Activated CD8-positive, alpha-beta memory T cell treated with anti-CD3 and anti-CD28 coated beads, Interleukin-2, amount 50 U/mL, for 1 hour (primary cell): ENCODE results near the gene ZFYVE19.

ENCODE experiments used
- DNase-seq: peaks from one replicate; pipeline ENCODE4 v3.0.0-alpha.2; 2020; ENCODE audit errors: extremely low read depth

The ZFYVE19 gene

GRCh38 chr15:40775740-40776536 is 31.0 kb upstream of the ZFYVE19 start:
- no peak for DNase-seq

- no peak for DNase-seq
These were observed 30.2 kb upstream of the ZFYVE19 start for GRCh38 chr15:40776537-40777141.

DNA sequence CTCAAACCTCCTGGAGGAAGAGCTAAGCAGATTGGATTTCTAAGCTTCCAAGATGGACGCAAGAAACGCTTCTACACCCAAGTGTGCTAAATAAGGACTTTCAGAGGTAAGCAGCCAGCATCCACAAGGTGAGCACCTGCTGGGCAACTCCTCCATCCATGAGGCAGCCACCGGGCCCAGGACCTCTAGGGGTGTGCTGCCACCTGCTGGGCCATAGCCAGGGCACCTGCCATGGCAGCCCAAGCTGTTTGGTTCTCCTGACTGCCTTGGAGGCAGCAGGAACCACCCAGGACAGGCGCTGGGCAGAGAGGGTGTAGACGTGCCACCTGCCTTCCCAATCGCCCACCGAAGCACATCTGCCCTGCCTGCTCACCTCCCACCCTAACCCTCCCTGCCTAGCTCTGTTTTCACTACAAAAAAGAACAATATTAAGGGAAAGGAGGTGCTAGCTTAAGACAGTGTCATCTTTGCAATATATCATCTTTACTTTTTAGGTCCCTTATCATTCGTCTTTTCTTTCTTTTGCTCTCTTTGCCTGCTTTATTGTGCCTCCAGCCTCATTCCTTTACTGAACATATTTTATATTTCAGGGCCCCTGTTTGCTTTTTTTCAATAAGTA is 24.2 kb upstream of the ZFYVE19 start:
- no peak for DNase-seq

GRCh38 chr15:40785164-40785563 is 21.7 kb upstream of the ZFYVE19 start:
- DNase-seq: no peak

DNA sequence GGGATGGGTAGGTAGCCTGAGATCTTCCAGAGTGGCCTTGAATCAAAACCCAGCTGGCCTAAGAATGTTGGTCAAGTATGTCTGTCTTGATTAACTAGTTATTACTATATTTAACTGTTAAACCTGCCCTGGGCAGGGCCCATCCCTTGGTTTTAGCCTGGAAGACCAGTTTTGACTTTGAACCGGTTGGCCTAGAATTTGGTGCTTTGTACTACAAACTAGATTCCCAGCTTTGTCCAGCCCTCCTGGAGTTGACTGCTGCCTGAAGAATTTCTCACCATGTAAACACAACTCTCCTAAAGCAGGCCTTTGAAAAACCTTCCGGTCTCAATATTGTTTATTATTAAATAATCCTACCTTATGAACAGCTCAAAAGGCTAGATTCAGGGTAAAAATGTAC is 21.1 kb upstream of the ZFYVE19 start:
- DNase-seq: no peak

GRCh38 chr15:40787344-40787841 is 19.5 kb upstream of the ZFYVE19 start:
- DNase-seq: no peak

DNA sequence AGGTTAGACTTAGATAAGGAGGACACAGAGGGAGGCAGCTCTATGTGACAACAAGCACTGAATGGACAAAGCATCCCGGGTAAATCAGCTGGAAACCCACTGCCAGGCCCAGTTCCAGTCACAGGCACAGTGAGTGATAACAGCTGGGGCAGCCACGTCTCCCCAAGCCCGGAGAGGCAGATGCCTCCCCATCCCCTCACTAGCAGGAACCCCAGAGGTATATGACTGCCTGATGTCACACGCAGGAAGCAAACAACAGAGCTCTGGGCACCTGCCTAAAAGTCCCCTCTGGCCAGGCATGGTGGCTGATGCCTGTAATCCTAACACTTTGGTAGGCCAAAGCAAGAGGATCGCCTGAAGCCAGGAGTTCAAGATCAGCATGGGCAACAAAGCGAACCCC is 18.9 kb upstream of the ZFYVE19 start:
- DNase-seq: no peak

- DNase-seq: no peak
These were observed 17.8 kb upstream of the ZFYVE19 start for GRCh38 chr15:40789119-40789518.

DNA sequence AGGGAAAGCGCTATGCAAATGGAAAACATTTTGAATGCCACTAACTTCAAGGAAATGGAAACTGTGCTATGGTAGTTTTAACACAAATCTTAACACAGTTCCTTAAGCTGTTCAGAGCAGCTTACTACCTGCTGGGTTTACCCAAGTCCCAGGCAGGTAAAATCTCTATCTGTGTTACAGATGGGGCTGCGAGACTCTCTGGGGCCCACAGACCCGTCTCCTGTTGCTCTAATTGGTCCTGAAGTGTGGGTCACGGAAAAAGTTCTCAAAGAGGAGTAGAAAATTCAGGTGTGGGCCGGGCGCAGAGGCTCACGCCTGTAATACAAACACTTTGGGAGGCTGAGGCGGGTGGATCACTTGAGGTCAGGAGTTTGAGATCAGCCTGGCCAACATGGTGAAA is 16.9 kb upstream of the ZFYVE19 start:
- no peak for DNase-seq

- no peak for DNase-seq
These were observed 16.2 kb upstream of the ZFYVE19 start for GRCh38 chr15:40790718-40791117.

GRCh38 chr15:40792394-40792793 is 14.5 kb upstream of the ZFYVE19 start:
- no peak for DNase-seq

- no peak for DNase-seq
These were observed 13.5 kb upstream of the ZFYVE19 start for GRCh38 chr15:40793216-40793989.

DNA sequence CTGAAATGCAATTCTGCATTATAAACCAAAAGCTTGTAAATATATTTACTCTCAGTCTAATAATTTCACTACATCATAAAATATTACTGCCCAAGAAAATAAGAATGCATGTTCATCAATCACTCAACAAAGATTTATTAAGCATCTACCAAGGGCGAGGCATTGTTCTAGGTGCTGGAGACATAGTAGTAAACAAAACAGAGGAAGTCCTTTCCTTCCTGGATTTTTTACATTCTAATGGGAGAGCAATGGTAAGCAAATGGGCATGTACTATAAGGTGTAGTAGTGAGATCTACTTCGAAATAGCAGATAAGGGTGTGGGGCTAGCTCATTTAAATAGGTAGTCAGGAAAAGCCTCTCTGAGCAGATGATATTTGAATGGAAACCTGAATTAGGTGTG is 10.8 kb upstream of the ZFYVE19 start:
- DNase-seq: no peak

- no peak for DNase-seq
These were observed 10.4 kb upstream of the ZFYVE19 start for GRCh38 chr15:40796512-40796911.

DNA sequence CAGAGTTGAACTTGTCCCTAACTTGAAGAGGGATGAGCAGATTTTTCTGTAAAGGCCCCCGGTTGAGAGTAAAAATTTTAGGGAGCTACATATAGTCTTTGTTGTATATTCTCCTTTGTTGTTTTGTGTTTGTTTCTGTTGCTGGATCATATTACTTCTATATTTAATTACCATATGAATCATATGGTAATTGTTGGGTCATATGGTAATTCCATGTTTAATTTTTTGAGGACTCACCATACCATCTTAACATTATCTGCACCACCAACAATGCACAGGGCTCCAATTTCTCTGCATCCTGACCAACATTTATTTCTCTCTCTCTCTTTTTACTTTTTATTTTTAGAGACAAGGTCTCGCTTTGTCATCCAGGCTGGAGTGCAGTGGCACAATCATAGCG is 7.4 kb upstream of the ZFYVE19 start:
- DNase-seq: no peak

GRCh38 chr15:40803076-40803475 is 3.8 kb upstream of the ZFYVE19 start:
- DNase-seq: no peak

GRCh38 chr15:40803688-40804087 is 3.2 kb upstream of the ZFYVE19 start:
- no peak for DNase-seq

DNA sequence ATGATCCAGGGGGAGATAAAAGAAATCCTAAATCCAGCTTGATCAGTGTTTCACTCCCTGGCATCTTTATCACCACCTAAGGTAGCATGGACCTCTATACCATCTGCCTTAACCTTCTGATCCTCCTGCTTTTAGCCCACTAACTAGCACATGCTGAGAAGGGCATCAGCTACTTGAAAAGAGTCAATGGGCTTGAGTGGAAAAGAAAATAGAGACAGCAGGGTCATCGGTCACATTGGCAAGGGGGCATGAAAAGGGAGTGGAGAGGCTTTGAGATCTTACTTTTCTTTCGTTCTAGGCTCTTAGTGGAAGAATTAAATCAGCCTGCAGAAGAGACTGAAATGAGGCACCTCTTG is 239 bp upstream of the ZFYVE19 start:
- DNase-seq: no peak

GRCh38 chr15:40807888-40808461 is 1.1 kb downstream of the ZFYVE19 start:
- no peak for DNase-seq

- DNase-seq: no peak
These were observed 2.1 kb downstream of the ZFYVE19 start for GRCh38 chr15:40808861-40809450.

DNA sequence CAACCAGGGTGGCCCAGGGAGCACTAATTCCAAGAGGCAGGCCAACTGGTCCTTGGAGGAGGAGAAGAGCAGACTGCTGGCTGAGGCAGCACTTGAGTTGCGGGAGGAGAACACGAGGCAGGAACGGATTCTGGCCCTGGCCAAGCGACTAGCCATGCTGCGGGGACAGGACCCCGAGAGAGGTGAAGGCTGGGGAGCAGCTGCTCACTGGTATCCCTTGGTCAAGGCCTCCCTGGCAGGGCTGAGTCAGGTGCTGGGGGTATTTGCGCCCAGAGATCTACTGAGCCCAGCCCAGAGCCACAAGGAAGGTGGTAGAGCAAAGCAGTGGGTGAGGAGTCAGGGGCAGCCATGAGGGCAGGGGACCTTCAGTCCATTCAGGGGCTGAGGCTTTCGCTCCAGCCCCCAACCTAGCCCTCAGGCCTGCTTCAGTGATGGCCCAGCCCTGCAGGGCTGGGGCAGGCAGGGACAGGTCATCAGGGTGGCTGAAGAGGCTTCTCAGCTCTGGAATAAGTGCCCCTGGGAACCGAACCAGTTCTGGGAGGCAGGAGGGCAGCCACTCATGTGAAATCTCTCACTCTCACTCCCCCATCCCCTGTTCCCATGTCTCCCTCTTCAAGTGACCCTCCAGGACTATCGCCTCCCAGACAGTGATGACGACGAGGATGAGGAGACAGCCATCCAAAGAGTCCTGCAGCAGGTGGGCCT is 6.0 kb downstream of the ZFYVE19 start:
- DNase-seq: no peak
